Stimulated activated CD4-positive, alpha-beta T cell treated with anti-CD3 and anti-CD28 coated beads, Interleukin-2, amount 100 ng/mL, for 24 hours (primary cell): ENCODE results near the gene MRPL41.
"Not testable (repeated sequence)": the region's sequence is repeated elsewhere in the genome, so short reads cannot be mapped to it uniquely, and the experiment has no call there.

Experiments used
- DNase-seq, 2 donors: peaks; one replicate each; pipeline ENCODE4 v3.0.0-alpha.2; 2020

The MRPL41 gene

GRCh38 chr9:137551264-137552021, at the start of gene MRPL41:
TSS of gene MRPL41 (plus strand) at chr9:137551879. CDS start at chr9:137552082, 203 bp downstream.
- peak; percentile 90 to 94 for DNase-seq

- DNase-seq: no peak
Measured at GRCh38 chr9:137502008-137502911, 49.4 kb upstream of the MRPL41 start.

DNA sequence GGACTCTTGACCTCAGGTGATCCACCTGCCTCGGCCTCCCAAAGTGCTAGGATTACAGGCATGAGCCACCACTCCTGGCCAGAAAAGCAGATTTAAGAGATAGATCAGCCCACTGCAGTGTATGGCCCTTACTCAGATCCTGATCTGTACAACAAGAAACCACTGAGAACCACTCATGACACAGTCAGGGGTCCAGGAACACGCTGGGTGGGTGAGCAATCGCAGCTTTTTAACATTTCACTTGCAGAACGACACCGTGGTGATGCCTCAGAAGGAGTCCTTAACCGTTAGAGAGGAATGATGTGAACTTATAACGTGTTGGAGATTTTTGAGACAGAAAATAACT, 47.3 kb upstream of the MRPL41 start:
- no peak for DNase-seq

GRCh38 chr9:137505421-137506140, 46.1 kb upstream of the MRPL41 start:
- DNase-seq: no peak

DNA sequence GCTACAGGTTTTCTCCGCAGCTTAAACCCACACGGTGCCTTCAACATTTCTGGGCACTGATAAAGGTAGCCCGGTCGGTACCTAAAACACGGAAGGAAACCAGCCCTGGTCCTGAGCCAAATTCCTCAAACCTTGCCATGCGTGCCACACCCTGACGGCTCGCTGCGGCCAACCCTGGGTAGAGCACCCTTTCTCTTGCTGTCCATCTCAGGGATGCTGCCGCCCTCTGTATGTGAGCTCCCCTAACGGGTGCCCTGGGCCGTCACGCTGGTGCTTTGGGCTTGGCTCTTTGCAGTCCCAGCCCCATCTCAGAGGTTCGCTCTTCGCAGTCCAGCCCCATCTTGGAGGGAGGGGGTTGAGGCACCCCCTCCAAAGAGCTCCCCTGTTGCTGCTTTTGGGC, 45.4 kb upstream of the MRPL41 start:
- DNase-seq: no peak

DNA sequence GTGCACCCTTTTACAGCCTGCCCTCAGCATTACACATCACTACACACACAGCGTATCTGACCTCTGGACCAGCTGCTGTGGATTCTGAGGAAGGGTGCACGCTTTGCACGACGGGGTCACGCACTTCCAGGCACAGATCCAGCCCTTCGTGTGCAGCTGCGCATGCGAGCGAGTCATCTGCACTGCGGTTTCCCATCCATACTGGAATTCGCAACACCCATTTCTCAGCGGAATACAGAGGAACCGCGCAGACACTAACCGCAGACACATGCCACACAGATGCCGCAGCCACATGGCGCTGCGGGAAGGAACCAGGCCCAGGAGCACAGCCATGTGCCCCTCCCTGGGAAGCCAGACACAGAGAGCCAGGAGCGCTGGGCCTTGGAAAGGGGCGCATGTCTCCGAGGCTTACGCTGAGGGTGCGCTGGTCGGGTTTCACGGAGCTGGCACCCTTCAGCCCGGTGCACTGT, 44.9 kb upstream of the MRPL41 start:
- no peak for DNase-seq

DNA sequence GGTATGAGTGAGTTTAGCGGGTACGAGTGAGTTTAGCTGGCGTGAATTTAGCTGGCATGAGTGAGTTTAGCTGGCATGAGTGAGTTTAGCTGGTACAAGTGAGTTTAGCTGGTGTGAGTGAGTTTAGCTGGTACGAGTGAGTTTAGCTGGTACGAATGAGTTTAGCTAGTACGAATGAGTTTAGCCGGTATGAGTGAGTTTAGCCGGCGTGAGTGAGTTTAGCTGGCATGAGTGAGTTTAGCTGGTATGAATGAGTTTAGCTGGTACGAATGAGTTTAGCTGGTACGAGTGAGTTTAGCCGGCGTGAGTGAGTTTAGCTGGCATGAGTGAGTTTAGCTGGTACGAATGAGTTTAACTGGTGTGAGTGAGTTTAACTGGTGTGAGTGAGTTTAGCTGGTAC, 42.5 kb upstream of the MRPL41 start:
- DNase-seq: no peak

GRCh38 chr9:137511126-137511525, 40.6 kb upstream of the MRPL41 start:
- not testable (repeated sequence) for DNase-seq

DNA sequence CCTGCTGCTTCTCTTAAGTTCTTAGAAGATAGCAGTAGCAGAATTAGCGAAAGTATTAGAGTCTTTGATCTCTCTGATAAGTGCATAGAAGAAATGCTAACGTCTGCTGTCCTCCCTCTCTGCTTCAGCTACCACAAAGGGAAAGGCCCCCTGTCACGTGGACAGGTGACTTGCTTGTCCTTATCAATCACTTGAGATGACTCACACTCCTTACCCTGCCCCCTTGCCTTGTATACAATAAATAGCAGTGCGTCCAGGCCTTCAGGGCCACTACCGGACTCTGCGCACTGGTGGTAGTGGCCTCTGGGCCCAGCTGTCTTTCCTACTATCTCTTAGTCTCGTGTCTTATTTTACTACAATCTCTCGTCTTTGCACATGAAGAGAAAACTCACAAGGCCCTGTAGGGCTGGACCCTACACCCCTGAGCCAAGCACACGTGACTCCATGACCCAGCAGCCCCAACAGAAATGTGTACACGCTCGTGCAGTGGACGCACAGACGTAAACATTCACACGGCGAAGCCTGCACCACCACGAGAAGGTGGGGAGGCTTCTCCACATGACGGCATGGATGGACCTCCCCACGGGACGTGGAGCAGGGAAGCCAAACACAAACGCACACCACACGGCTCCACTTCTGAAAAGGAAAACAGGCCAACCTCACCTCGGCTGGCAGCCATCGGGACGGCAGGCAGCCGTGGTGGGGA, 39.8 kb upstream of the MRPL41 start:
- DNase-seq: no peak

DNA sequence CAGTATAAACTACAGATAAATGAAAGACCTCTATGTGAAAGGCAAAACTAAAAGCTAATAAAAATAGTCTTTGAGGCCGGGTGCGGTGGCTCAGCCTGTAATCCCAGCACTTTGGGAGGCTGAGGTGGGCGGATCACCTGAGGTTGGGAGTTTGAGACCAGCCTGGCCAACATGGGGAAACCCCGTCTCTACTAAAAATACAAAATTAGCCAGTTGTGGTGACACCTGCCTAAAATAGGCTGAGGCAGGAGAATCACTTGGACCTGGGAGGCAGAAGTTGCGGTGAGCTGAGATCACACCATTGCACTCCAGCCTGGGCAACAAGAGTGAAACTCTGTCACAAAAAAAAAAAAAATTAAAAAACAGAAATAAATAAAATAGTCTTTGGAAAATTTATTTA, 38.5 kb upstream of the MRPL41 start:
- not testable (repeated sequence) for DNase-seq

DNA sequence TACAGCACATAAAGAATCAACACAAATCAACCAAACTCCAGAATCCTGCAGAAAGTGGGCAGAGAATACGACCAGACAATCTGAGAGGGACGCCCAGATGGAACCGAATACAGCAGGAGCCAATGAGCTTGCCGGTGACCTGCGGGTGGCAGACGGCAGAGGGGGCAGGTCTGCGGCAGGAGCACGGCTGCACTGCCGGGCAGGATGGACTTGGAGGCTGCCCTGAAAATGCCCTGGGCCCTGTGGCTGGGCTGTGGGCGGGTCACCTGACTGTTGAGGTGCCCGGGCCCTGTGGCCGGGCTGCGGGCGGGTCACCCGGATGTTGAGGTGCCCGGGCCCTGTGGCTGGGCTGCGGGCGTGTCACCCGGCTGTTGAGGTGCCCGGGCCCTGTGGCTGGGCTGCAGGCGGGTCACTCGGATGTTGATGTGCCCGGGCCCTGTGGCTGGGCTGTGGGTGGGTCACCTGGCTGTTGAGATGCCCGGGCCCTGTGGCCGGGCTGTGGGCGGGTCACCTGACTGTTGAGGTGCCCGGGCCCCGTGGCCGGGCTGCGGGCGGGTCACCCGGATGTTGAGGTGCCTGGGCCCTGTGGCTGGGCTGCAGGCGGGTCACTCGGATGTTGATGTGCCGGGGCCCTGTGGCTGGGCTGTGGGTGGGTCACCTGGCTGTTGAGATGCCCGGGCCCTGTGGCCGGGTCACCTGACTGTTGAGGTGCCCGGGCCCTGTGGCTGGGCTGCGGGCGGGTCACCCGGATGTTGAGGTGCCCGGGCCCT, 37.7 kb upstream of the MRPL41 start:
- DNase-seq: not testable (repeated sequence)

GRCh38 chr9:137514691-137515337, 36.9 kb upstream of the MRPL41 start:
- DNase-seq: no peak

DNA sequence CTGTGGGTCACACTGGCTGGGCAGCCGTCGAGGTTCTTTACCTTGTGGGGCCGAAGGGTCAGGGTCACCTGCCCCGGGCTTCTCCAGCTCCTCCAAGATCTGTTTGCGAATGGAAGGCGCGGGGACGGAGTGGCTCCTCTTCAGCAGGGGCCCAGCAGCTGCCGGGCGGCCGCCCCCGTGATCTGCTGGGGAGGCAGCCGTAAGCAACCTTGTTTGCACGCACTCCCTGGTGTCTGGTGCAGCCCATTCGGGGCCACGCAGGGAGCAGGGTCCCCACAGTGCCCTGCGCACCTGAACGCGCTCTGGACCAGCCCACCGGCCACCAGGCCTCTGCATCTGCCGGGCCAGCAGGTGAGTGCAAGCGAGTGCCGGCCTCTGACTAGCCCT, 36.3 kb upstream of the MRPL41 start:
- no peak for DNase-seq

DNA sequence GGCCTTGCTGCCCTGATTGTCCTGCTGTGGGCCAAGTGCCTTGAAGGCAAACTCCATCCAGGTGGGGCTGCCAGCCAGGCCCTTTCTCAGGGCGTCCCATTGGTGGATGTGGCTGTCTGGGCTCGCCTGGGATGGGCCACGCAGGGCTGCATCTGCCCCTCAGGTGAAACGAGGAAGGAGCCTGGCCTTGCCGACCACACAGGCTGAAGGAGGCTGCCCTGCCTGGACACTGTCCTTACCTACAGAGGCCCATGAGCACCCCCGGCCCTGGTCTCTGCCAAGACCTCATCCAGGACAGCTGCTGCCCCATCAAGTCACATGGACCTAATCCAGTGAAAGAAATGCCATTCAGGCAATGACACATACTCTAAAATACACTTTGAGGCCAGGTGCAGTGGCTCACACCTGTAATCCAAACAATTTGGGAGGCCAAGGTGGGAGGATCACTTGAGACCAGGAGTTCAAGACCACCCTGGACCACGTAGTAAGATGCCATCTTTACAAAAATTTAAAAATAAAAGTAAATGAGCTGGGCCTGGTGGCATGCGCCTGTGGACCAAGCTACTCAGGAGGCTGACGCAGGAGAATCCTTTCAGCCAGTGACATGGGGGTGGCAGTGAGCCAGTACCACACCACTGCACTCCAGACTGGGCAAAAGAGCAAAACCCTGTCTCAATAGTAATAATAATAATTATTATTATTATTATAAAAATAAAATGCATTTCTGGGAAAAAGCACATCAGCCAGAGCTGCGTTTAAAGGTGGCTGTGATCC, 35.3 kb upstream of the MRPL41 start:
- no peak for DNase-seq

DNA sequence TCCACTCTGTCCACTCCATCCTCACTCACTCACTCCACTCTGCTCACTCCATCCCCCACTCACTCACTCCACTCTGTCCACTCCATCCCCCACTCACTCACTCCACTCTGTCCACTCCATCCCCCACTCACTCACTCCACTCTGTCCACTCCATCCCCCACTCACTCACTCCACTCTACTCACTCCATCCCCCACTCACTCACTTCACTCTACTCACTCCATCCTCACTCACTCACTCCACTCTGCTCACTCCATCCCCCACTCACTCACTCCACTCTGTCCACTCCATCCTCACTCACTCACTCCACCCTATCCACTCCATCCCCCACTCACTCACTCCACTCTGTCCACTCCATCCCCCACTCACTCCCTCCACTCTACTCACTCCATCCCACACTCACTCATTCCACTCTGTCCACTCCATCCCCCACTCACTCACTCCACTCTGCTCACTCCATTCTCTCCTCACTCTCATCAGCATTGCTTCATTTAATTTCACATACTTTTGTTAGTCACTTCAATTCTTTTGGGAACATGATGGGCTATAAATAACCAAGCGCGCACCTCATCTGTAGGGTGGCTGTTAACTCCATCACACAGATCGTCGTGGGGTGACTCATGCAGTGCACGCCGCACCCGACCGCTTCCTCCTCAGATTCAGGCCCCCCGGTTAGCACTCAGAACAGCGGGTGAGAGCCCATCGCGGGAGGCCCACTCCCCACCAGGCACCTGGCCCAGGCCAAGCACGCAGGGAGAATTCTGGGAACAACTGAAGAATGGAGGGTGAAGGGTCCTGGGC, 32.8 kb upstream of the MRPL41 start:
- DNase-seq: not testable (repeated sequence)

DNA sequence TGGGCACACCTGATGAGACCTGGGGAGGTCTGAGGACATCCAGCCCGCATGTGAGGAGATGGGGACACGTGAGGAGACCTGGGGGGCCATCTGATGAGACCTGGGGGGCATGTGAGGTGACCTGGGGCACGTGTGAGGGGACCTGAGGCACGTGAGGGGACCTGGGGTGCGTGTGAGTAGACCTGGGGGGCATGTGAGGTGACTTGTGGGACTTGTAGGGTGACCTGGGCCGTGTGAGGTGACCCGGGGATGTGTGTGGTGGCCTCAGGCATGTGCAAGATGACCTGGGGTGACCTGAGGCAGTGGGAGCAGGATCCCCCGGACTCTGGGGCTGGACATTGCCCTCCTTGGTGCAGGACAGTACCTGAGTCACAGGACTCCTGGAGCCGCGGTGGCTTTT, 32.1 kb upstream of the MRPL41 start:
- DNase-seq: no peak

DNA sequence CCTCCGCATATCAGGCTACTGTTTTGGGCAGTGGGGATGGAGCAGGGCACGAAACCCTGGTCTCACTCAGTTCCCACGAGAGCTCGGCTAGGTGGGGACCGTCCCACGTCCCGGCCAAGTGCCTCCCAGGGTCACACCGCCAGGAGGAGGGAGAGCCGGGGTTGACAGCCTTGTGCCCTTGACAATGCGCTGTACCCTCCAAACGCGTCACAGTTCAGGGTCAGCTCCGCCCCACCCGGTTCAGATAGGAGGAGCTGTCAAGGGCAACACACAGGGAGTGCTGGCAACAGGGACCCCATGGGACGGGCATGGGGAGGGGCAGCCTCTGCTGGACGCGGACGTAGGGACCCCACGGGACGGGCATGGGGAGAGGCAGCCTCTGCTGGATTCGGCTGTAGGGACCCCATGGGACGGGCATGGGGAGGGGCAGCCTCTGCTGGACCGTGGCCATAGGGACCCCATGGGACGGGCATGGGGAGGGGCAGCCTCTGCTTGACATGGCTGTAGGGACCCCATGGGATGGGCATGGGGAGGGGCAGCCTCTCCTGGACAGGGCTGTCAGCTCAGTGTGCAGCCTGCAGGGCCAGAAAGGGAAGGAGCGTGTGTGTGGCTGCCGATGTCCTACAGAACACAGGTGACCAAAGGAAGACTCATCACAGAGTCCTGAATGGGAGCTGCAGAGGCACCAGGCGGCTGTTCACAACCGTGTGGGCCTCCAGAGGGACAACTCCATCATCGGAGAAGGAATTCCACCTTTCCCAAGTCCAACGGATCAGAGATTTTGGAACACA, 30.9 kb upstream of the MRPL41 start:
- DNase-seq: no peak

GRCh38 chr9:137521405-137521985, 30.2 kb upstream of the MRPL41 start:
- no peak for DNase-seq
